Body of pancreas (tissue), 4 donors: Measurements from ENCODE around the gene ZFAND3.

Source experiments
- POLR2A ChIP-seq, 3 donors: fragments of 450-650 bp; IDR thresholded peaks; one replicate each; pipeline ENCODE4 v1.6.1; 2016; ENCODE audit warnings: antibody characterized with exemption in 3 of 3, mild to moderate bottlenecking in 2 of 3
- TF ChIP-seq, protein P1 (sequence below), 7 experiments: fragments of 450-650 bp in 4 of 7; fragments of 200-600 bp in 3 of 7; sonication (generic) in 3 of 7; IDR thresholded peaks; one replicate each; pipeline ENCODE4 v1.5.1; 2016 to 2019; ENCODE audit warnings: antibody characterized with exemption in 7 of 7

DNA sequence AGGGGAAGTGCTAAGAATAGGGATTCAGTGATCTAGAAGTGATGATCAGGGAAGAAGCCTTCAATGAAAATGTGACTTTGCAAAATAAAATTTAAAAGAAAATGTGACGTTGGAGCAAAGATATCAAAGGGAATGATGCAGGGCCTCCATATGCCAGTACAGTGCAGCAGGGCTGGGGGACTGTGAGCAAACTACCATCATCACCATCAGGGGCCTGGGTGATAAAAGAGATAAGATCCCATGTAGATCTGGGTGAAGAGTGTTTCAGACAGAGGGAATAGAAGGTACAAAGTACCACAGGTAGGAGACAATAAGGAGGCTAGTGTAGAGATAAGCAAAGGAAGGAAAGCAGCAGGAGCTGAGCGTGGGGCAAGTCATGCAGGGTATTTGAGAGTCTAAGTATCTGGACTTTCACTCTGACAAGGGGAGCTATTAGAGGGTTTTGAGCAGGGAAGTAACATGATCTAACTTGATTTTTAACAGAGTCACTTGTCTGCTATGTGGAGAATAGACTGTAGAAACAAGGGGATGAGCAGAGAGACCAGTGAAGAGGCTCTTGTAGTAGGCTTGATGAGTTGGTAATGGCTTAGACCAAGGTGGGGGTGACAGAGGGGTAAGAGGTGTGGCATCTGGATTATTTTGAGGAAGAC, 295.6 kb downstream of the ZFAND3 start:
- no peak for TF ChIP-seq POLR2A (IDR thresholded peaks at IDR 0.05)
- TF ChIP-seq, protein P1, sequence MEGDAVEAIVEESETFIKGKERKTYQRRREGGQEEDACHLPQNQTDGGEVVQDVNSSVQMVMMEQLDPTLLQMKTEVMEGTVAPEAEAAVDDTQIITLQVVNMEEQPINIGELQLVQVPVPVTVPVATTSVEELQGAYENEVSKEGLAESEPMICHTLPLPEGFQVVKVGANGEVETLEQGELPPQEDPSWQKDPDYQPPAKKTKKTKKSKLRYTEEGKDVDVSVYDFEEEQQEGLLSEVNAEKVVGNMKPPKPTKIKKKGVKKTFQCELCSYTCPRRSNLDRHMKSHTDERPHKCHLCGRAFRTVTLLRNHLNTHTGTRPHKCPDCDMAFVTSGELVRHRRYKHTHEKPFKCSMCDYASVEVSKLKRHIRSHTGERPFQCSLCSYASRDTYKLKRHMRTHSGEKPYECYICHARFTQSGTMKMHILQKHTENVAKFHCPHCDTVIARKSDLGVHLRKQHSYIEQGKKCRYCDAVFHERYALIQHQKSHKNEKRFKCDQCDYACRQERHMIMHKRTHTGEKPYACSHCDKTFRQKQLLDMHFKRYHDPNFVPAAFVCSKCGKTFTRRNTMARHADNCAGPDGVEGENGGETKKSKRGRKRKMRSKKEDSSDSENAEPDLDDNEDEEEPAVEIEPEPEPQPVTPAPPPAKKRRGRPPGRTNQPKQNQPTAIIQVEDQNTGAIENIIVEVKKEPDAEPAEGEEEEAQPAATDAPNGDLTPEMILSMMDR (IDR thresholded peaks at IDR 0.05) = no peak
